Measurements from ENCODE around the gene ARPP21.

DNA sequence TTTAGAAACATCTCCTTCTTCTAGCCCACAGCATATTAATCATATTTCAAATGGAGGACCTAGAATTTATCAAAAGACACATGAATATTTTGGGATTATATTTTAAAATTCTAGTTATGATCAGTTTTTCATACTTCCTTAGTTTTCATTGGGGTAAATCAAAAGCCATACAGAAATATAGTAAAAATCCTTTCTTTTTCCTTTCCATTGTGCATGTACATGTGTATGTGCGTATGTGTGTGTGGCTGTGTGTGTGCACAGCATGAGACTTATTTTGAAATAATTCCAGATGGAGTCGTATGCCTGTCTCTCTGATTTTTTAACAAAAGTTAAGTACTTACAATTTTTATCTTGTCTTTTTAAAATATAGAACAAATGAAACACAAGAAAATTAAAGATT lies 94.5 kb downstream of the ARPP21 start:
- TF ChIP-seq, protein P1, sequence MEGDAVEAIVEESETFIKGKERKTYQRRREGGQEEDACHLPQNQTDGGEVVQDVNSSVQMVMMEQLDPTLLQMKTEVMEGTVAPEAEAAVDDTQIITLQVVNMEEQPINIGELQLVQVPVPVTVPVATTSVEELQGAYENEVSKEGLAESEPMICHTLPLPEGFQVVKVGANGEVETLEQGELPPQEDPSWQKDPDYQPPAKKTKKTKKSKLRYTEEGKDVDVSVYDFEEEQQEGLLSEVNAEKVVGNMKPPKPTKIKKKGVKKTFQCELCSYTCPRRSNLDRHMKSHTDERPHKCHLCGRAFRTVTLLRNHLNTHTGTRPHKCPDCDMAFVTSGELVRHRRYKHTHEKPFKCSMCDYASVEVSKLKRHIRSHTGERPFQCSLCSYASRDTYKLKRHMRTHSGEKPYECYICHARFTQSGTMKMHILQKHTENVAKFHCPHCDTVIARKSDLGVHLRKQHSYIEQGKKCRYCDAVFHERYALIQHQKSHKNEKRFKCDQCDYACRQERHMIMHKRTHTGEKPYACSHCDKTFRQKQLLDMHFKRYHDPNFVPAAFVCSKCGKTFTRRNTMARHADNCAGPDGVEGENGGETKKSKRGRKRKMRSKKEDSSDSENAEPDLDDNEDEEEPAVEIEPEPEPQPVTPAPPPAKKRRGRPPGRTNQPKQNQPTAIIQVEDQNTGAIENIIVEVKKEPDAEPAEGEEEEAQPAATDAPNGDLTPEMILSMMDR (IDR thresholded peaks at IDR 0.05; ENCODE audit: low read depth, low read length), result no peak
- no peak for TF ChIP-seq EZH2phosphoT487 (IDR thresholded peaks at IDR 0.05; ENCODE audit: low read depth)
